SK-N-SH (cell line): ENCODE measurements around the gene ARHGAP40.

ENCODE experiments used
- CHD2 ChIP-seq: fragments of 150-350 bp; IDR thresholded peaks from 2 replicates; pipeline ENCODE4 v1.6.1; 2018; ENCODE audit warnings: low read length; ENCODE audit not compliant: partially characterized antibody
- ELF1 ChIP-seq: IDR thresholded peaks from 2 replicates; pipeline ENCODE4 v1.4.0; 2012
- EP300 ChIP-seq, 2 experiments: IDR thresholded peaks; 2 replicates each; pipeline versions ENCODE4 v1.4.0 to v1.6.1; 2012; ENCODE audit warnings: borderline replicate concordance in 1 of 2, low read depth in 1 of 2, low read length in 1 of 2
- NRF1 ChIP-seq: IDR thresholded peaks from 2 replicates; pipeline ENCODE4 v1.6.1; 2012; ENCODE audit warnings: low read depth, mild to moderate bottlenecking, low read length
- TAF1 ChIP-seq: IDR thresholded peaks from 2 replicates; pipeline ENCODE4 v1.6.1; 2012; ENCODE audit warnings: low read depth, mild to moderate bottlenecking, low read length, moderate library complexity, borderline replicate concordance
- TF ChIP-seq, protein P1 (sequence below): fragments of 200-600 bp; sonication (generic); IDR thresholded peaks from 2 replicates; pipeline ENCODE4 v1.6.1; 2017; ENCODE audit warnings: antibody characterized with exemption, mild to moderate bottlenecking, moderate library complexity
- TF ChIP-seq, protein P2 (sequence below): IDR thresholded peaks from 2 replicates; pipeline ENCODE4 v1.4.0; 2012; ENCODE audit warnings: low read depth

DNA sequence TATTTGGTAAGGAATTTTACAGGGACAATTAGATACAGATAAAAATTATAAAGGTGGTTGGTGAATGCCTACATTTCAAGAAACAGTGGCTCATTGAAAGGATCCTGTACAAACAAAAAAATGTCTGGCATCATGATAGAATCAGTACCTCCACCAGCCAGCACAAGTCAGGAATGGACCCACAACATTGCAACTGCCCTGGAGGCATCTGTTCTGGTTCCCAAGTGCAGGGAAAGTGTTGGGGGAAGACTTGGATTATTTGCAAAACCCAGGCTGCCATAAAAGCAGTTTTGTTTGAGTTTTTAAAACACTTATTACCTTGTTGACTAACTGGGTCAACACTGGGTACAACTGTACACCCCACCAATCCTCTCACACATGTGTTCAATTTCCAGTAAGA is 24.3 kb downstream of the ARHGAP40 start:
- TF ChIP-seq, protein P1, sequence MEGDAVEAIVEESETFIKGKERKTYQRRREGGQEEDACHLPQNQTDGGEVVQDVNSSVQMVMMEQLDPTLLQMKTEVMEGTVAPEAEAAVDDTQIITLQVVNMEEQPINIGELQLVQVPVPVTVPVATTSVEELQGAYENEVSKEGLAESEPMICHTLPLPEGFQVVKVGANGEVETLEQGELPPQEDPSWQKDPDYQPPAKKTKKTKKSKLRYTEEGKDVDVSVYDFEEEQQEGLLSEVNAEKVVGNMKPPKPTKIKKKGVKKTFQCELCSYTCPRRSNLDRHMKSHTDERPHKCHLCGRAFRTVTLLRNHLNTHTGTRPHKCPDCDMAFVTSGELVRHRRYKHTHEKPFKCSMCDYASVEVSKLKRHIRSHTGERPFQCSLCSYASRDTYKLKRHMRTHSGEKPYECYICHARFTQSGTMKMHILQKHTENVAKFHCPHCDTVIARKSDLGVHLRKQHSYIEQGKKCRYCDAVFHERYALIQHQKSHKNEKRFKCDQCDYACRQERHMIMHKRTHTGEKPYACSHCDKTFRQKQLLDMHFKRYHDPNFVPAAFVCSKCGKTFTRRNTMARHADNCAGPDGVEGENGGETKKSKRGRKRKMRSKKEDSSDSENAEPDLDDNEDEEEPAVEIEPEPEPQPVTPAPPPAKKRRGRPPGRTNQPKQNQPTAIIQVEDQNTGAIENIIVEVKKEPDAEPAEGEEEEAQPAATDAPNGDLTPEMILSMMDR = no peak
- TF ChIP-seq NRF1 (no peak), CHD2 (no peak), TAF1 (no peak), EP300 (IDR thresholded peaks at IDR 0.05; ENCODE audit: borderline replicate concordance in 1 of 2, low read depth in 1 of 2, low read length in 1 of 2) (no peak), ELF1 (no peak)
- TF ChIP-seq, protein P2, sequence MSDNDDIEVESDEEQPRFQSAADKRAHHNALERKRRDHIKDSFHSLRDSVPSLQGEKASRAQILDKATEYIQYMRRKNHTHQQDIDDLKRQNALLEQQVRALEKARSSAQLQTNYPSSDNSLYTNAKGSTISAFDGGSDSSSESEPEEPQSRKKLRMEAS = no peak
